K562 (cell line): ENCODE measurements around the gene TAOK2. TPM values are rescaled to one million over a fixed set of nuclear protein-coding genes. Genes with fewer than 3 reads are reported as not detected.

ENCODE experiments used
- C11orf30 ChIP-seq: fragments of 450-650 bp; IDR thresholded peaks from 2 replicates; pipeline ENCODE4 v1.6.1; 2016; ENCODE audit warnings: low read depth, mild to moderate bottlenecking
- CTBP1 ChIP-seq: fragments of 450-650 bp; IDR thresholded peaks from 2 replicates; pipeline ENCODE4 v1.6.1; 2016; ENCODE audit warnings: borderline replicate concordance
- CXXC5 ChIP-seq: fragments of 250-450 bp; sonication (Bioruptor Pico); IDR thresholded peaks from 2 replicates; pipeline ENCODE4 v1.8.0; 2022; ENCODE audit warnings: inconsistent platforms, mild to moderate bottlenecking, moderate library complexity
- DEAF1 ChIP-seq: fragments of 450-650 bp; formaldehyde crosslinking; IDR thresholded peaks from 2 replicates; pipeline ENCODE4 v1.4.0; 2020; ENCODE audit warnings: mild to moderate bottlenecking, moderate library complexity
- ETV5 ChIP-seq: sonication (generic); formaldehyde crosslinking; IDR thresholded peaks from 2 replicates; pipeline ENCODE4 v1.4.0; 2020; ENCODE audit warnings: low read depth, mild to moderate bottlenecking, missing genetic modification reagents
- HDAC2 ChIP-seq: fragments of 450-650 bp; IDR thresholded peaks from 2 replicates; pipeline ENCODE4 v1.6.1; 2016; ENCODE audit warnings: mild to moderate bottlenecking
- HDGF ChIP-seq: fragments of 450-650 bp; IDR thresholded peaks from 2 replicates; pipeline ENCODE4 v1.6.1; 2016
- IRF2 ChIP-seq: sonication (generic); formaldehyde crosslinking; IDR thresholded peaks from 2 replicates; pipeline ENCODE4 v1.8.1; 2022; ENCODE audit warnings: mild to moderate bottlenecking, missing genetic modification reagents
- KAT7 ChIP-seq: sonication (generic); formaldehyde crosslinking; IDR thresholded peaks from 2 replicates; pipeline ENCODE4 v1.8.0; 2022; ENCODE audit warnings: missing genetic modification reagents, mild to moderate bottlenecking, borderline replicate concordance
- NUFIP1 ChIP-seq: fragments of 450-650 bp; IDR thresholded peaks from 2 replicates; pipeline ENCODE4 v1.6.1; 2018; ENCODE audit not compliant: partially characterized antibody
- PYGO2 ChIP-seq: fragments of 450-650 bp; IDR thresholded peaks from 2 replicates; pipeline ENCODE4 v1.6.1; 2016; ENCODE audit warnings: mild to moderate bottlenecking, missing genetic modification characterization, moderate library complexity, missing compliant biosample characterization
- RB1 ChIP-seq: fragments of 450-650 bp; IDR thresholded peaks from 2 replicates; pipeline ENCODE4 v1.6.1; 2017; ENCODE audit warnings: low read depth, mild to moderate bottlenecking
- RFX5 ChIP-seq: IDR thresholded peaks from 2 replicates; pipeline ENCODE4 v1.6.1; 2011; ENCODE audit warnings: low read depth, mild to moderate bottlenecking, improper control_type of control experiment, low read length
- RUNX1 ChIP-seq: sonication (generic); IDR thresholded peaks from 2 replicates; pipeline ENCODE4 v1.6.1; 2016; ENCODE audit warnings: antibody characterized with exemption, low read depth
- SFPQ ChIP-seq: fragments of 200-400 bp; formaldehyde crosslinking; IDR thresholded peaks from 2 replicates; pipeline ENCODE4 v1.6.1; 2017; ENCODE audit warnings: mild to moderate bottlenecking, low read depth, low read length, moderate library complexity
- SMARCE1 ChIP-seq: fragments of 450-650 bp; IDR thresholded peaks from 2 replicates; pipeline ENCODE4 v1.7.1; 2016; ENCODE audit warnings: mild to moderate bottlenecking
- SNRNP70 ChIP-seq: fragments of 200-400 bp; formaldehyde crosslinking; optimal IDR thresholded peaks from 2 replicates; pipeline ENCODE3; 2017; ENCODE audit warnings: low read depth, low read length
- TGIF2 ChIP-seq: sonication (generic); formaldehyde crosslinking; IDR thresholded peaks from 2 replicates; pipeline ENCODE4 v1.8.1; 2022; ENCODE audit warnings: mild to moderate bottlenecking, missing genetic modification reagents, moderate library complexity
- ZNF175 ChIP-seq: fragments of 200-800 bp; sonication (Bioruptor generic); IDR thresholded peaks from 2 replicates; pipeline ENCODE4 v1.6.1; 2016; ENCODE audit warnings: low read depth, mild to moderate bottlenecking, missing genetic modification characterization, missing compliant biosample characterization
- ZNF212 ChIP-seq: fragments of 450-650 bp; formaldehyde crosslinking; IDR thresholded peaks from 2 replicates; pipeline ENCODE4 v1.4.0; 2020; ENCODE audit warnings: mild to moderate bottlenecking
- ZNF280B ChIP-seq: fragments of 250-450 bp; sonication (Bioruptor Pico); IDR thresholded peaks from 2 replicates; pipeline ENCODE4 v1.5.1; 2021; ENCODE audit warnings: mild to moderate bottlenecking
- ZNF696 ChIP-seq: fragments of 250-450 bp; sonication (Bioruptor Pico); conservative IDR thresholded peaks from 2 replicates; pipeline ENCODE4 v1.4.0; 2020; ENCODE audit warnings: mild to moderate bottlenecking, moderate library complexity
- ZNF75A ChIP-seq: fragments of 450-650 bp; formaldehyde crosslinking; IDR thresholded peaks from 2 replicates; pipeline ENCODE4 v1.4.0; 2020; ENCODE audit warnings: mild to moderate bottlenecking
- ZSCAN32 ChIP-seq: fragments of 450-650 bp; formaldehyde crosslinking; IDR thresholded peaks from 2 replicates; pipeline ENCODE4 v1.4.0; 2020; ENCODE audit warnings: mild to moderate bottlenecking, moderate library complexity
- polyA plus RNA-seq, 8 experiments: library from polyadenylated mRNA; depleted of rRNA in 4 of 8; stranded (reverse) in 5 of 8; unstranded in 3 of 8; fragments of >200 nt; fragmentation: Nextera tagmentation in 2 of 8; fragmentation: Illumina TruSeq in 1 of 8; extraction: Ambion mirVana in 2 of 8; extraction: Trizol in 1 of 8; gene quantifications; 2 replicates each; pipeline versions ENCODE4 v1.2.1 to v1.2.3, GENCODE V29; 2011 to 2014; ENCODE audit warnings: inconsistent platforms in 1 of 8, missing spikeins in 1 of 8
- total RNA-seq, 7 experiments: library from RNA; depleted of rRNA in 6 of 7; stranded (reverse); fragments of >200 nt in 6 of 7; fragmentation: Illumina TruSeq in 2 of 7; extraction: Trizol in 2 of 7; gene quantifications; 2 replicates each; pipeline versions ENCODE4 v1.2.1 to v1.2.3, GENCODE V29; 2011 to 2021; ENCODE audit warnings: low replicate concordance in 1 of 7

Gene TAOK2
- total and polyA plus RNA-seq, 9 of the 15 experiments (the other 6 are each of a cell fraction or from before 2014, with no cell fraction given), result 0.10 to 41.8 (median 13.7) TPM

- no peak for TF ChIP-seq SFPQ
- no peak for TF ChIP-seq SMARCE1
- TF ChIP-seq ZNF175 (CRISPR knock-in tag), result peak; percentile 77; the same call in 1 of the 2 replicates
- 0 out of 2 replicates have a peak, but pooled peaks have one; percentile 12 for TF ChIP-seq RUNX1
- TF ChIP-seq ETV5 (CRISPR knock-in tag), result 0 out of 2 replicates have a peak, but pooled peaks have one; percentile 2
- TF ChIP-seq TGIF2 (CRISPR knock-in tag), result peak; percentile 85; the same call in 1 of the 2 replicates
- TF ChIP-seq RFX5, result no peak
- peak; percentile 97 for TF ChIP-seq RB1
- no peak for TF ChIP-seq C11orf30
- TF ChIP-seq ZNF212 (CRISPR knock-in tag), result no peak
- no peak; the same call in 1 of the 2 replicates for TF ChIP-seq CTBP1
- no peak for TF ChIP-seq SNRNP70
- TF ChIP-seq CXXC5 (CRISPR knock-in tag), result no peak; the same call in 1 of the 2 replicates
- no peak for TF ChIP-seq PYGO2 (tag)
- peak; percentile 57; the same call in 1 of the 2 replicates for TF ChIP-seq KAT7
- TF ChIP-seq HDGF, result 0 out of 2 replicates have a peak, but pooled peaks have one; percentile 41
- TF ChIP-seq NUFIP1, result no peak
- 0 out of 2 replicates have a peak, but pooled peaks have one; percentile 37 for TF ChIP-seq ZNF75A (CRISPR knock-in tag)
- no peak for TF ChIP-seq IRF2 (CRISPR knock-in tag)
- no peak for TF ChIP-seq DEAF1 (CRISPR knock-in tag)
- no peak; the same call in 1 of the 2 replicates for TF ChIP-seq ZNF696
- TF ChIP-seq ZSCAN32 (CRISPR knock-in tag), result no peak
- 0 out of 2 replicates have a peak, but pooled peaks have one; percentile 55 for TF ChIP-seq HDAC2
- no peak for TF ChIP-seq ZNF280B
- TF ChIP-seq, all 486 proteins: peak for 109
Observed at GRCh38 chr16:29995324-29995910, 21.7 kb downstream of the TAOK2 start, which contains the start of gene HIRIP3 (continued).
